HepG2 (cell line): ENCODE results near the gene BRD2. TPM values are rescaled to one million over a fixed set of nuclear protein-coding genes. Genes with fewer than 3 reads are reported as not detected.

Experiments used
- CAMTA2 ChIP-seq: sonication (generic); formaldehyde crosslinking; IDR thresholded peaks from 2 replicates; pipeline ENCODE4 v1.4.0; 2020; ENCODE audit warnings: mild to moderate bottlenecking, missing genetic modification reagents, borderline replicate concordance
- HCFC1 ChIP-seq: fragments of 150-350 bp; IDR thresholded peaks from 2 replicates; pipeline ENCODE4 v1.6.1; 2014; ENCODE audit warnings: low read depth, low read length
- KDM5B ChIP-seq: sonication (generic); formaldehyde crosslinking; IDR thresholded peaks from 2 replicates; pipeline ENCODE4 v1.4.0; 2020; ENCODE audit warnings: missing genetic modification reagents, mild to moderate bottlenecking, borderline replicate concordance
- KLF6 ChIP-seq: IDR thresholded peaks from 2 replicates; pipeline ENCODE4 v1.8.0; 2016; ENCODE audit warnings: missing biosample characterization, missing genetic modification reagents
- MTF1 ChIP-seq: sonication (generic); formaldehyde crosslinking; IDR thresholded peaks from 2 replicates; pipeline ENCODE4 v1.5.0; 2020; ENCODE audit warnings: missing genetic modification reagents
- NFE2L2 ChIP-seq: fragments of 150-350 bp; IDR thresholded peaks from 2 replicates; pipeline ENCODE4 v1.6.1; 2014; ENCODE audit warnings: low read length
- RBM39 ChIP-seq: fragments of 200-400 bp; formaldehyde crosslinking; IDR thresholded peaks from one replicate; pipeline ENCODE4 v1.6.1; 2018; ENCODE audit warnings: antibody characterized with exemption, mild to moderate bottlenecking, low read depth, low read length; ENCODE audit not compliant: poor library complexity, severe bottlenecking
- SETDB1 ChIP-seq: sonication (generic); formaldehyde crosslinking; IDR thresholded peaks from 2 replicates; pipeline ENCODE4 v1.5.1; 2020; ENCODE audit warnings: missing genetic modification reagents, mild to moderate bottlenecking, borderline replicate concordance
- TCF7L2 ChIP-seq: IDR thresholded peaks from 2 replicates; pipeline ENCODE4 v1.6.1; 2011; ENCODE audit warnings: mild to moderate bottlenecking, low read depth, low read length, moderate library complexity
- ZNF264 ChIP-seq: sonication (generic); formaldehyde crosslinking; IDR thresholded peaks from 2 replicates; pipeline ENCODE4 v1.4.0; 2020; ENCODE audit warnings: missing genetic modification reagents
- ZNF335 ChIP-seq: sonication (generic); formaldehyde crosslinking; IDR thresholded peaks from 2 replicates; pipeline ENCODE4 v1.4.0; 2020; ENCODE audit warnings: missing genetic modification reagents
- ZNF546 ChIP-seq: sonication (generic); formaldehyde crosslinking; conservative IDR thresholded peaks from 2 replicates; pipeline ENCODE4 v1.8.1; 2023; ENCODE audit warnings: mild to moderate bottlenecking, missing genetic modification reagents
- ZNF670 ChIP-seq: sonication (generic); formaldehyde crosslinking; IDR thresholded peaks from 2 replicates; pipeline ENCODE4 v1.8.0; 2022; ENCODE audit warnings: mild to moderate bottlenecking, missing genetic modification reagents, borderline replicate concordance
- ZNF720 ChIP-seq: sonication (generic); formaldehyde crosslinking; IDR thresholded peaks from 2 replicates; pipeline ENCODE4 v1.4.0; 2020; ENCODE audit warnings: missing genetic modification reagents
- polyA plus RNA-seq, 8 experiments: library from polyadenylated mRNA; depleted of rRNA in 3 of 8; stranded (reverse) in 7 of 8; unstranded in 1 of 8; fragments of >200 nt; fragmentation: Illumina TruSeq in 4 of 8; extraction: Trizol in 4 of 8; gene quantifications; 2 replicates each; pipeline versions ENCODE4 v1.2.1 to v1.2.3, GENCODE V29; 2011 to 2016; ENCODE audit warnings: low read depth in 4 of 8, missing spikeins in 1 of 8, mixed read lengths in 1 of 8; ENCODE audit not compliant: insufficient read depth in 1 of 8
- total RNA-seq, 5 experiments: library from RNA; depleted of rRNA; stranded (reverse); fragments of >200 nt; fragmentation: Illumina TruSeq; extraction: Trizol; gene quantifications; 2 replicates each; pipeline ENCODE4 v1.2.3, GENCODE V29; 2016; ENCODE audit warnings: low read depth in 1 of 5
- TF ChIP-seq, protein P1 (sequence below): sonication (generic); formaldehyde crosslinking; IDR thresholded peaks from 2 replicates; pipeline ENCODE4 v1.4.0; 2020; ENCODE audit warnings: missing genetic modification reagents, borderline replicate concordance
- TF ChIP-seq, protein P2 (sequence below): sonication (generic); formaldehyde crosslinking; IDR thresholded peaks from 2 replicates; pipeline ENCODE4 v1.8.0; 2022; ENCODE audit warnings: missing genetic modification reagents, mild to moderate bottlenecking, inconsistent platforms, borderline replicate concordance
- TF ChIP-seq, protein P3 (sequence below): sonication (generic); formaldehyde crosslinking; IDR thresholded peaks from 2 replicates; pipeline ENCODE4 v1.9.0; 2021; ENCODE audit warnings: missing genetic modification reagents, borderline replicate concordance
- TF ChIP-seq, protein P4 (sequence below): sonication (generic); formaldehyde crosslinking; IDR thresholded peaks from 2 replicates; pipeline ENCODE4 v1.4.0; 2020; ENCODE audit warnings: missing genetic modification reagents, borderline replicate concordance
- TF ChIP-seq, protein P5 (sequence below): sonication (generic); formaldehyde crosslinking; IDR thresholded peaks from 2 replicates; pipeline ENCODE4 v1.4.0; 2020; ENCODE audit warnings: mild to moderate bottlenecking, missing genetic modification reagents
- TF ChIP-seq, protein P6 (sequence below): sonication (generic); formaldehyde crosslinking; IDR thresholded peaks from 2 replicates; pipeline ENCODE4 v1.5.0; 2020; ENCODE audit warnings: missing genetic modification reagents

The BRD2 gene
- total and polyA plus RNA-seq, 2 of the 13 experiments (the other 11 are each of a cell fraction or from before 2014, with no cell fraction given) = 143 to 202 TPM

DNA sequence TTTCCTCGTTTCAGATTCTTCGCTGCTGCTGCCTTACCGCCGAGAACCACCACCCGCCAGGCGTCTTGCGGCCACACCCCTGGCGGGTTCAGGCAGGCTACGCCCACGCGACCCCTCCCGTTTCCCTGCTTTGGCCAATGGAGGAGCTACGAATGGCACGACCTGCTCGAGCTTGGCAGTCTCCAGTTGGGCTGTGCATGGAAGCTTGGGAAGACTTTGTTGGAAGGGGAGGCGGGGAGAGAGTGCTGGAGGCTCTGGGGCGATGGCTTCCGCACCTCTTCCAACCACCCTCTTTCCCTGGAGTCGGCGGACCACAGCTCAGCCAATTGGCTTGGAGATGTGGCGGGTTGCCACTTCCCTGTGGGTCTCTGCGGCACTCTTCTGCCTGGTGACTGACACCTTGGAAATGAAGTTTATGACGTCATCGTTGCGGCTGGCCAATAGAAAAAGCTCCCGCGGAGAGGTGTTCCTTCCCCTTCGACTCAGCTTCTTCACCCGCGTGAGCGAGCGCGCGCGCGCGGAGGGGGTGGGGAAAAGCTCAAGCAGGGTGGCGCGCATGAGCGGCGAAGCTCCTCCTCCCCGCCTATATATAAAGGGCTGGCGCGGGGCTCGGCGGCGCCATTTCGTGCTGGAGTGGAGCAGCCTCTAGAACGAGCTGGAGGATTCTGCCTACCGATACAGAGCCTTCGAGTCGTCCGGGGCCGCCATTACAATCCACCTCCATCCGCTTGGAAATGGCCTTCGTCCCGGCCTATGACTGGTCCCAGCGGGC is 3.4 kb downstream of the BRD2 start (continued):
- TF ChIP-seq, protein P1, sequence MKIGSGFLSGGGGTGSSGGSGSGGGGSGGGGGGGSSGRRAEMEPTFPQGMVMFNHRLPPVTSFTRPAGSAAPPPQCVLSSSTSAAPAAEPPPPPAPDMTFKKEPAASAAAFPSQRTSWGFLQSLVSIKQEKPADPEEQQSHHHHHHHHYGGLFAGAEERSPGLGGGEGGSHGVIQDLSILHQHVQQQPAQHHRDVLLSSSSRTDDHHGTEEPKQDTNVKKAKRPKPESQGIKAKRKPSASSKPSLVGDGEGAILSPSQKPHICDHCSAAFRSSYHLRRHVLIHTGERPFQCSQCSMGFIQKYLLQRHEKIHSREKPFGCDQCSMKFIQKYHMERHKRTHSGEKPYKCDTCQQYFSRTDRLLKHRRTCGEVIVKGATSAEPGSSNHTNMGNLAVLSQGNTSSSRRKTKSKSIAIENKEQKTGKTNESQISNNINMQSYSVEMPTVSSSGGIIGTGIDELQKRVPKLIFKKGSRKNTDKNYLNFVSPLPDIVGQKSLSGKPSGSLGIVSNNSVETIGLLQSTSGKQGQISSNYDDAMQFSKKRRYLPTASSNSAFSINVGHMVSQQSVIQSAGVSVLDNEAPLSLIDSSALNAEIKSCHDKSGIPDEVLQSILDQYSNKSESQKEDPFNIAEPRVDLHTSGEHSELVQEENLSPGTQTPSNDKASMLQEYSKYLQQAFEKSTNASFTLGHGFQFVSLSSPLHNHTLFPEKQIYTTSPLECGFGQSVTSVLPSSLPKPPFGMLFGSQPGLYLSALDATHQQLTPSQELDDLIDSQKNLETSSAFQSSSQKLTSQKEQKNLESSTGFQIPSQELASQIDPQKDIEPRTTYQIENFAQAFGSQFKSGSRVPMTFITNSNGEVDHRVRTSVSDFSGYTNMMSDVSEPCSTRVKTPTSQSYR (CRISPR knock-in tag) = peak; percentile 84
- peak; percentile 80; the same call in 1 of the 2 replicates for TF ChIP-seq MTF1
- TF ChIP-seq ZNF670 (CRISPR knock-in tag) = 0 out of 2 replicates have a peak, but pooled peaks have one; percentile 61
- peak; percentile 43; the same call in 1 of the 2 replicates for TF ChIP-seq NFE2L2
- TF ChIP-seq, protein P2, sequence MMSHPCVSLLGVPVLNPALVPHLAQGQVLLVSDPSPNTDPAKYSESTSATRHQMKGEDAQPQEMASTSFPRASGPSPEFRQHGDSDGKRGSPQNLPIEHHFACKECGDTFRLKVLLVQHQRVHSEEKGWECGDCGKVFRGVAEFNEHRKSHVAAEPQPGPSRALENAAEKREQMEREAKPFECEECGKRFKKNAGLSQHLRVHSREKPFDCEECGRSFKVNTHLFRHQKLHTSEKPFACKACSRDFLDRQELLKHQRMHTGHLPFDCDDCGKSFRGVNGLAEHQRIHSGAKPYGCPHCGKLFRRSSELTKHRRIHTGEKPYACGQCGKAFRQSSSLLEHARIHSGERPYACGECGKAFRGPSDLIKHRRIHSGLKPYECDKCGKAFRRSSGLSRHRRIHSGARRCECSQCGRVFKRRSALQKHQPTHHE (CRISPR knock-in tag) = peak; percentile 96
- TF ChIP-seq, protein P3, sequence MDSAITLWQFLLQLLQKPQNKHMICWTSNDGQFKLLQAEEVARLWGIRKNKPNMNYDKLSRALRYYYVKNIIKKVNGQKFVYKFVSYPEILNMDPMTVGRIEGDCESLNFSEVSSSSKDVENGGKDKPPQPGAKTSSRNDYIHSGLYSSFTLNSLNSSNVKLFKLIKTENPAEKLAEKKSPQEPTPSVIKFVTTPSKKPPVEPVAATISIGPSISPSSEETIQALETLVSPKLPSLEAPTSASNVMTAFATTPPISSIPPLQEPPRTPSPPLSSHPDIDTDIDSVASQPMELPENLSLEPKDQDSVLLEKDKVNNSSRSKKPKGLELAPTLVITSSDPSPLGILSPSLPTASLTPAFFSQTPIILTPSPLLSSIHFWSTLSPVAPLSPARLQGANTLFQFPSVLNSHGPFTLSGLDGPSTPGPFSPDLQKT = no peak
- 0 out of 2 replicates have a peak, but pooled peaks have one; percentile 57 for TF ChIP-seq ZNF546 (CRISPR knock-in tag)
- TF ChIP-seq, protein P4, sequence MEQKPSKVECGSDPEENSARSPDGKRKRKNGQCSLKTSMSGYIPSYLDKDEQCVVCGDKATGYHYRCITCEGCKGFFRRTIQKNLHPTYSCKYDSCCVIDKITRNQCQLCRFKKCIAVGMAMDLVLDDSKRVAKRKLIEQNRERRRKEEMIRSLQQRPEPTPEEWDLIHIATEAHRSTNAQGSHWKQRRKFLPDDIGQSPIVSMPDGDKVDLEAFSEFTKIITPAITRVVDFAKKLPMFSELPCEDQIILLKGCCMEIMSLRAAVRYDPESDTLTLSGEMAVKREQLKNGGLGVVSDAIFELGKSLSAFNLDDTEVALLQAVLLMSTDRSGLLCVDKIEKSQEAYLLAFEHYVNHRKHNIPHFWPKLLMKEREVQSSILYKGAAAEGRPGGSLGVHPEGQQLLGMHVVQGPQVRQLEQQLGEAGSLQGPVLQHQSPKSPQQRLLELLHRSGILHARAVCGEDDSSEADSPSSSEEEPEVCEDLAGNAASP = peak; percentile 12
- TF ChIP-seq SETDB1 (CRISPR knock-in tag) = no peak
- TF ChIP-seq, protein P5, sequence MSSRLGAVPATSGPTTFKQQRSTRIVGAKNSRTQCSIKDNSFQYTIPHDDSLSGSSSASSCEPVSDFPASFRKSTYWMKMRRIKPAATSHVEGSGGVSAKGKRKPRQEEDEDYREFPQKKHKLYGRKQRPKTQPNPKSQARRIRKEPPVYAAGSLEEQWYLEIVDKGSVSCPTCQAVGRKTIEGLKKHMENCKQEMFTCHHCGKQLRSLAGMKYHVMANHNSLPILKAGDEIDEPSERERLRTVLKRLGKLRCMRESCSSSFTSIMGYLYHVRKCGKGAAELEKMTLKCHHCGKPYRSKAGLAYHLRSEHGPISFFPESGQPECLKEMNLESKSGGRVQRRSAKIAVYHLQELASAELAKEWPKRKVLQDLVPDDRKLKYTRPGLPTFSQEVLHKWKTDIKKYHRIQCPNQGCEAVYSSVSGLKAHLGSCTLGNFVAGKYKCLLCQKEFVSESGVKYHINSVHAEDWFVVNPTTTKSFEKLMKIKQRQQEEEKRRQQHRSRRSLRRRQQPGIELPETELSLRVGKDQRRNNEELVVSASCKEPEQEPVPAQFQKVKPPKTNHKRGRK (CRISPR knock-in tag) = no peak
- peak; percentile 67 for TF ChIP-seq ZNF335 (CRISPR knock-in tag)
- TF ChIP-seq, protein P6, sequence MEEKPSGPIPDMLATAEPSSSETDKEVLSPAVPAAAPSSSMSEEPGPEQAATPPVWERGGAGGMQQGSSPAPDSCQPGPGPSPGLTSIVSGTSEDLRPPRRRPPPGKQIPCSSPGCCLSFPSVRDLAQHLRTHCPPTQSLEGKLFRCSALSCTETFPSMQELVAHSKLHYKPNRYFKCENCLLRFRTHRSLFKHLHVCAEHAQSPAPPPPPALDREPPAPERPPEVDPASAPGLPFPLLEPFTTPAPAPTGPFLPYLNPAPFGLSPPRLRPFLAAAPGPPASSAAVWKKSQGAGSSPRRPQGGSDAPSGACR = no peak
- TF ChIP-seq RBM39 = peak; percentile 99
- TF ChIP-seq ZNF264 (CRISPR knock-in tag) = peak; percentile 64
- peak; percentile 64 for TF ChIP-seq KLF6 (CRISPR knock-in tag)
- TF ChIP-seq CAMTA2 (CRISPR knock-in tag) = peak; percentile 6; the same call in 1 of the 2 replicates
- no peak for TF ChIP-seq ZNF720 (CRISPR knock-in tag)
- no peak for TF ChIP-seq TCF7L2
- TF ChIP-seq HCFC1 = peak; percentile 52; the same call in 1 of the 2 replicates
- no peak for TF ChIP-seq KDM5B (CRISPR knock-in tag)
